Measurements from ENCODE around the gene NPHP4. TPM values are rescaled to one million over a fixed set of nuclear protein-coding genes. Genes with fewer than 3 reads are reported as not detected.

NPHP4 gene
- total RNA-seq, 2 donors from 2014 or later = 6.2 to 15.9 TPM

- H3K9ac ChIP-seq (ENCODE audit: low read depth in 2 of 2, low read length in 2 of 2) = no peak overlapping the region
- DNase-seq = no peak
- no peaks in the 10 kb centered on the region for H3K36me3 ChIP-seq
- no peaks in the 10 kb centered on the region for H3K9me3 ChIP-seq
- H3K4me1 ChIP-seq = no peaks in the 10 kb centered on the region
- intact Hi-C loops (cut with DNase I) = no loop called here
- no peaks in the 10 kb centered on the region for H3K27me3 ChIP-seq
- no peak overlapping the region for H3K4me3 ChIP-seq
- H3K27ac ChIP-seq = no peak overlapping the region
- TF ChIP-seq CTCF (IDR thresholded peaks at IDR 0.05) = no peak
Observed at GRCh38 chr1:5976726-5977493, 15.3 kb downstream of the NPHP4 start.

GRCh38 chr1:5976231-5976630, 16.0 kb downstream of the NPHP4 start:
- H3K9me3 ChIP-seq = no peaks in the 10 kb centered on the region
- no peak for TF ChIP-seq CTCF (IDR thresholded peaks at IDR 0.05)
- no peak overlapping the region for H3K9ac ChIP-seq (ENCODE audit: low read depth in 2 of 2, low read length in 2 of 2)
- H3K27ac ChIP-seq = no peak overlapping the region
- H3K36me3 ChIP-seq = no peaks in the 10 kb centered on the region
- H3K4me3 ChIP-seq = no peak overlapping the region
- H3K27me3 ChIP-seq = no peaks in the 10 kb centered on the region
- intact Hi-C loops (cut with DNase I) = no loop called here
- DNase-seq = no peak
- no peaks in the 10 kb centered on the region for H3K4me1 ChIP-seq

GRCh38 chr1:5975133-5975880, 16.9 kb downstream of the NPHP4 start:
- no peak overlapping the region for H3K4me3 ChIP-seq
- TF ChIP-seq CTCF (IDR thresholded peaks at IDR 0.05) = peak; percentile 75
- intact Hi-C loops (cut with DNase I) = no loop called here
- no peak overlapping the region for H3K27ac ChIP-seq
- H3K9me3 ChIP-seq = no peaks in the 10 kb centered on the region
- H3K36me3 ChIP-seq = no peaks in the 10 kb centered on the region
- no peak overlapping the region for H3K9ac ChIP-seq (ENCODE audit: low read depth in 2 of 2, low read length in 2 of 2)
- DNase-seq = no peak
- H3K27me3 ChIP-seq = no peaks in the 10 kb centered on the region
- H3K4me1 ChIP-seq = no peaks in the 10 kb centered on the region

GRCh38 chr1:5974631-5975030, 17.6 kb downstream of the NPHP4 start:
- no peak for DNase-seq
- TF ChIP-seq CTCF (IDR thresholded peaks at IDR 0.05) = no peak
- no peaks in the 10 kb centered on the region for H3K27me3 ChIP-seq
- H3K9me3 ChIP-seq = no peaks in the 10 kb centered on the region
- H3K9ac ChIP-seq (ENCODE audit: low read depth in 2 of 2, low read length in 2 of 2) = no peak overlapping the region
- intact Hi-C loops (cut with DNase I) = loop anchor here (5.0 kb wide), 1 partner anchor 462 kb away; no protein-coding TSS in a partner anchor
- H3K36me3 ChIP-seq = no peaks in the 10 kb centered on the region
- no peak overlapping the region for H3K4me3 ChIP-seq
- no peak overlapping the region for H3K27ac ChIP-seq
- no peaks in the 10 kb centered on the region for H3K4me1 ChIP-seq

- no peaks in the 10 kb centered on the region for H3K4me1 ChIP-seq
- H3K9ac ChIP-seq (ENCODE audit: low read depth in 2 of 2, low read length in 2 of 2) = no peak overlapping the region
- no peak overlapping the region for H3K27ac ChIP-seq
- TF ChIP-seq CTCF (IDR thresholded peaks at IDR 0.05) = no peak
- H3K9me3 ChIP-seq = no peaks in the 10 kb centered on the region
- no peak for DNase-seq
- H3K36me3 ChIP-seq = no peaks in the 10 kb centered on the region
- no peaks in the 10 kb centered on the region for H3K27me3 ChIP-seq
- intact Hi-C loops (cut with DNase I) = loop anchor here (5.0 kb wide), 1 partner anchor 461 kb away; no protein-coding TSS in a partner anchor
- H3K4me3 ChIP-seq = no peak overlapping the region
Observed at GRCh38 chr1:5973771-5974170, 18.5 kb downstream of the NPHP4 start.
